ENCODE data around the gene SLIRP. TPM values are rescaled to one million over a fixed set of nuclear protein-coding genes. Genes with fewer than 3 reads are reported as not detected.
A peak's percentile ranks its signal among the peaks of the same experiment; 100 is the strongest.

Gene SLIRP
- total RNA-seq, 1 donor from 2014 or later = 148 TPM

DNA sequence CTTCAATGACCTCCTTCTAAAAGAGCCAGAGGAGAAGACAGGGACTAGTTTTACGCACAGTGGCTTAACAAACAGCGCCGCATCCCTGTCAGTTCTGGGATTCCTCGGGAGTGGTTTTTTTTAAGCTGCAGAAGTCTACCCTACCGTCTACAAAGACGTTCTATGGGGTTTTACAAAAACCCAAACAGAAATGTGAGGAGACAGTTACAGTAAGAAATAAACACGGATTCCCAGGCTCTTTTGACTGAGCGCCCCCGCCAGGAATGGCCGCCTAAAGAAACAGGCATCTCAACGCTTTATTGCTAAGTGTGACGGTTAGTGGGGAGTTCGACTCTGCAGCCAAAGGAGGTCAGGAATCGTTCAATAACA lies 564 bp upstream of the SLIRP start:
- no peaks in the 10 kb centered on the region for H3K9me3 Mint-ChIP-seq (ENCODE audit: low read depth)
- H3K27ac Mint-ChIP-seq = peak overlapping the region; percentile 94
- TF ChIP-seq, protein P1, sequence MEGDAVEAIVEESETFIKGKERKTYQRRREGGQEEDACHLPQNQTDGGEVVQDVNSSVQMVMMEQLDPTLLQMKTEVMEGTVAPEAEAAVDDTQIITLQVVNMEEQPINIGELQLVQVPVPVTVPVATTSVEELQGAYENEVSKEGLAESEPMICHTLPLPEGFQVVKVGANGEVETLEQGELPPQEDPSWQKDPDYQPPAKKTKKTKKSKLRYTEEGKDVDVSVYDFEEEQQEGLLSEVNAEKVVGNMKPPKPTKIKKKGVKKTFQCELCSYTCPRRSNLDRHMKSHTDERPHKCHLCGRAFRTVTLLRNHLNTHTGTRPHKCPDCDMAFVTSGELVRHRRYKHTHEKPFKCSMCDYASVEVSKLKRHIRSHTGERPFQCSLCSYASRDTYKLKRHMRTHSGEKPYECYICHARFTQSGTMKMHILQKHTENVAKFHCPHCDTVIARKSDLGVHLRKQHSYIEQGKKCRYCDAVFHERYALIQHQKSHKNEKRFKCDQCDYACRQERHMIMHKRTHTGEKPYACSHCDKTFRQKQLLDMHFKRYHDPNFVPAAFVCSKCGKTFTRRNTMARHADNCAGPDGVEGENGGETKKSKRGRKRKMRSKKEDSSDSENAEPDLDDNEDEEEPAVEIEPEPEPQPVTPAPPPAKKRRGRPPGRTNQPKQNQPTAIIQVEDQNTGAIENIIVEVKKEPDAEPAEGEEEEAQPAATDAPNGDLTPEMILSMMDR (IDR thresholded peaks at IDR 0.05; ENCODE audit: unreplicated experiment) = peak; percentile 23
- H3K36me3 Mint-ChIP-seq (ENCODE audit: insufficient read depth) = peaks cover 5% of the 10 kb centered on the region
- no peaks in the 10 kb centered on the region for H3K27me3 Mint-ChIP-seq
- H3K4me3 Mint-ChIP-seq (ENCODE audit: low read depth) = peak overlapping the region; percentile 88
- peaks cover 25% of the 10 kb centered on the region for H3K4me1 Mint-ChIP-seq (ENCODE audit: low read depth)
- no peak for DNase-seq (ENCODE audit: low spot score, unreplicated experiment)

GRCh38 chr14:77708749-77709148 lies 846 bp downstream of the SLIRP start:
- Mint-ChIP-seq H3K4me3 (ENCODE audit: low read depth) (peak overlapping the region; percentile 88), H3K9me3 (ENCODE audit: low read depth) (no peaks in the 10 kb centered on the region), H3K27ac (peak overlapping the region; percentile 94), H3K27me3 (no peaks in the 10 kb centered on the region), H3K4me1 (ENCODE audit: low read depth) (peaks cover 25% of the 10 kb centered on the region), H3K36me3 (ENCODE audit: insufficient read depth) (peaks cover 6% of the 10 kb centered on the region)
- DNase-seq (ENCODE audit: low spot score, unreplicated experiment) = no peak
- TF ChIP-seq, protein P1 (IDR thresholded peaks at IDR 0.05; ENCODE audit: unreplicated experiment) = no peak

DNA sequence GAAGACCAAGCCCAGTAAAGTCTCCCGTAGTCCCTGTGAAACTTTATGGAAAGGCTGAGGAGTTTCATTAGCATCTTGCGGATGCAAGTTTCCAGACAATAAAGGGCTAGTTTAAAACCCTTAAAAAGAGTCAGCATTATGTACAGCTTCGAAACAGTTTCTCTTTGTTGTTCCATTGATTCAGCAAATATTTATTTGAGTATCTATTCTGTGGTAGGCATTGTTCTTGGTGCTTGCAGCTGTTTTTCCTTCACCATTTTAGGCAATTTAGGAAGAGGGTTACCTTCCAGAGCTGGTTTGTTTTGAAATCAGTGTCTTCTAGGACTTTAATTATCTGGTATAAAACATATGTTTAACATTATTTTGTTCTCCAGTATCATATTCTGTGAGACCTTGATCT lies 1.5 kb downstream of the SLIRP start:
- TF ChIP-seq, protein P1 (IDR thresholded peaks at IDR 0.05; ENCODE audit: unreplicated experiment) = no peak
- no peaks in the 10 kb centered on the region for H3K27me3 Mint-ChIP-seq
- peak overlapping the region; percentile 88 for H3K4me3 Mint-ChIP-seq (ENCODE audit: low read depth)
- H3K36me3 Mint-ChIP-seq (ENCODE audit: insufficient read depth) = peaks cover 6% of the 10 kb centered on the region
- peaks cover 25% of the 10 kb centered on the region for H3K4me1 Mint-ChIP-seq (ENCODE audit: low read depth)
- no peak for DNase-seq (ENCODE audit: low spot score, unreplicated experiment)
- no peaks in the 10 kb centered on the region for H3K9me3 Mint-ChIP-seq (ENCODE audit: low read depth)
- H3K27ac Mint-ChIP-seq = peak overlapping the region; percentile 94

DNA sequence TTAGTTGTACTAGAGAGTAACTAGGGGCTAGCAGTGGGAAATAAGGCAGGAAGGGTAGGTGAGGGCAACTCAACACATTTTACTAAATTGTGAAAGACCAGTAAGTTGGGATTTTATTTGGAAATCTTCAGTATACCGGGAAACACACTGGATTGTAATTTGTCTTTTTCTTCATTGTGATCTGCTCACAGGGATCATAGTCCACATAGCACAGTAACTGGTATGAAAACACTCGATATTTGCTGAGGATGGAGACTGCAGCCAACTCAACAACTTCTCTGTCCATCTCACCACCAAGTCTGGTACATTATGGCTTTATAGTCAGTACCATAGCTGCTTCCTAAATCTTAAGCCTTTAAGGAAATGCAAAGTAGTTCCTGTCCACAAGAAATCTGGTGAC lies 2.5 kb downstream of the SLIRP start:
- Mint-ChIP-seq H3K9me3 (ENCODE audit: low read depth) (no peaks in the 10 kb centered on the region), H3K36me3 (ENCODE audit: insufficient read depth) (peaks cover 12% of the 10 kb centered on the region), H3K4me1 (ENCODE audit: low read depth) (peaks cover 25% of the 10 kb centered on the region), H3K27ac (no peak overlapping the region), H3K4me3 (ENCODE audit: low read depth) (peak overlapping the region; percentile 88), H3K27me3 (no peaks in the 10 kb centered on the region)
- TF ChIP-seq, protein P1 (IDR thresholded peaks at IDR 0.05; ENCODE audit: unreplicated experiment) = no peak
- DNase-seq (ENCODE audit: low spot score, unreplicated experiment) = no peak

DNA sequence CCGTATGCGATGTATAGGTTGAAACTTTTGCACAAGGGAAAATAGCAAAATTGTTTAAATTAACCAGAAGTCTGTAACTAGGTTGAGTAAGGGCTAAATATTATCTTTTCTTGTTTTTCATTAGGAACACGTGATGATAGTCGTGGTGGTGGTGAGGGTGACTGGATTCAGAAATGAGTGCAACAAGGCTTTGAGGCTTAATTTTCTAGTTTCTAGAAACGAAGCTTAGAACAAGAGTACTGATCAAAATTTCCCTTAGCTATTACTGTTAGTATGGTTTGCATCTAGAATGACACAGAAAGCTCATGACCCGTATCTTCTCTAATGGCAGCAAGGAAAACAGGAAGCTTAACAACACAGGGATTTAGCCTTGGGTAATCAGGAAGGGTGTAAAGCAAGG lies 7.0 kb downstream of the SLIRP start:
- no peak overlapping the region for H3K4me3 Mint-ChIP-seq (ENCODE audit: low read depth)
- peak overlapping the region; percentile 31 for H3K27ac Mint-ChIP-seq
- no peaks in the 10 kb centered on the region for H3K9me3 Mint-ChIP-seq (ENCODE audit: low read depth)
- H3K36me3 Mint-ChIP-seq (ENCODE audit: insufficient read depth) = peaks cover 27% of the 10 kb centered on the region
- no peak for DNase-seq (ENCODE audit: low spot score, unreplicated experiment)
- no peaks in the 10 kb centered on the region for H3K27me3 Mint-ChIP-seq
- TF ChIP-seq, protein P1 (IDR thresholded peaks at IDR 0.05; ENCODE audit: unreplicated experiment) = no peak
- H3K4me1 Mint-ChIP-seq (ENCODE audit: low read depth) = peaks cover 6% of the 10 kb centered on the region

Data from progenitor cell of endocrine pancreas (in vitro differentiated cells).